SK-MEL-5 (cell line): ENCODE measurements around the gene CARD14. TPM values are rescaled to one million over a fixed set of nuclear protein-coding genes. Genes with fewer than 3 reads are reported as not detected.
"Not testable (repeated sequence)": the region's sequence is repeated elsewhere in the genome, so short reads cannot be mapped to it uniquely, and the experiment has no call there.

ENCODE experiments used
- DNase-seq: peaks from one replicate; pipeline ENCODE4 v3.0.0-alpha.2; 2016; ENCODE audit warnings: low read depth, low spot score
- in situ Hi-C: cut with HindIII; loops from 2 replicates; pipeline ENCODE4 v1.10.0; 2016; ENCODE audit warnings: low sequenced_read_pairs, high pct_unique_total_duplicates, low pct_unique_long_range_greater_than_20kb
- total RNA-seq: library from RNA; depleted of rRNA; stranded (reverse); fragments of >200 nt; shearing (Covaris generic); gene quantifications from 2 replicates; pipeline ENCODE4 v1.2.3, GENCODE V29; 2014

CARD14 gene
- total RNA-seq, 1 experiment from 2014 or later: 19.6 TPM

- in situ Hi-C loops: no loop called here
- no peak for DNase-seq
Measured at GRCh38 chr17:80225230-80225629, 55.4 kb downstream of the CARD14 start.

GRCh38 chr17:80227156-80227555 lies 57.3 kb downstream of the CARD14 start:
- in situ Hi-C loops: no loop called here
- no peak for DNase-seq

GRCh38 chr17:80227666-80228065 lies 57.8 kb downstream of the CARD14 start:
- DNase-seq: no peak
- in situ Hi-C loops: no loop called here

DNA sequence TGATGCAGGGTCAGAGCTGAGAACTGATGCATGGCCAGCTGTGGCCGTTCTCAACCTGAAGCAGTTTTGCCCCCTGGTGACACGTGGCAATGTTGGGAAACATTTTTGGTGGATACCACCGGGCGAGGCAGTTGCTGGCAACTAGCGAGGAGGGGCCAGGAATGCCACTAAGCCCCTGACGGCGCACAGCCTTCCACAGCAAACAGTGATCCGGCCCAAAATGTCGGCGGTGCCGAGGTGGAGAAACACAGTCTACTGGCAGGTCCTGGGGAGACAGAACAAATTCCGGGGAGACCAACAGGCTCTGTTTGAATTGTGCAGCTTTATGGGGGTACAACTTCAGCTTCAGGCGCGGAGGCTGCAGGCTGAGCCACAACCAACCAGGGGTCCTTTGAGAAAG lies 58.6 kb downstream of the CARD14 start:
- in situ Hi-C loops: no loop called here

GRCh38 chr17:80229011-80229410 lies 59.2 kb downstream of the CARD14 start:
- in situ Hi-C loops: no loop called here
- no peak for DNase-seq

More for the DNA sequence above, 58.6 kb downstream of the CARD14 start:
- no peak for DNase-seq

DNA sequence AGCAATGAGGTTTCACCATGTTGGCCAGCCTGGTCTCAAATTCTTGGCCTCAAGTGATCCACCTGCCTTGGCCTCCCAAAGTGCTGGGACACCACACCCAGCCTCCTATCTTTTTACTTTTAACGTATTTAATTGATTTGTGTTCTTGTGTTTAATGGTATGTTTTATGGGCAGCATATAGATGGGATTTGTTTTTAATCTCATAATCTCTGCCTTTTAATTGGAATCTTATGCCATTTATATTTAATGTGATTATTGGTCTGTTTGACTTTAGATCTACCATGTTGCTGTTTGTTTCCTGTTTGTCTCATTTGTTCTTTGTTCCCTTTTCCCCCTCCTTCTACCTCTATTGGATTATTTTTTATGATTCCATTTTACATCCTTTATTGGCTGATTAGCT lies 62.6 kb downstream of the CARD14 start:
- DNase-seq: no peak
- in situ Hi-C loops: no loop called here

DNA sequence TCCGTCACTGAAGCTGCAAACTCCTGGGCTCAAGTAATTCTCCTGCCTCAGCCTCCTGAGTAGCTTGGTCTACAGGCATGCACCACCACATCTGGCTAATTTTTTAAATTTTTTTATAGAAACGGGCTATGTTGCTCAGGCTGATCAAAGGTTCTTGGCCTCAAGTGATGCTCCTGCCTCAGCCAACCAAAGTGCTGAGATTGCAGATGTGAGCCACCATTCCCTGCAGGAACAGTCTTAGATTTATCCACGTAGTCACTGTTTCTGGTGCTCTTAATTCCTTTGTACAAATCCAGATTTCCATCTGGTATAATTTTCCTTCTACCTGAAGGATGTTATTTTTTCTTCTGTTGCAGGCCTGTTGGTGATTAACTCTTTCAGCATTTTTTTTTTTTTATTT lies 63.4 kb downstream of the CARD14 start:
- DNase-seq: no peak
- in situ Hi-C loops: no loop called here

DNA sequence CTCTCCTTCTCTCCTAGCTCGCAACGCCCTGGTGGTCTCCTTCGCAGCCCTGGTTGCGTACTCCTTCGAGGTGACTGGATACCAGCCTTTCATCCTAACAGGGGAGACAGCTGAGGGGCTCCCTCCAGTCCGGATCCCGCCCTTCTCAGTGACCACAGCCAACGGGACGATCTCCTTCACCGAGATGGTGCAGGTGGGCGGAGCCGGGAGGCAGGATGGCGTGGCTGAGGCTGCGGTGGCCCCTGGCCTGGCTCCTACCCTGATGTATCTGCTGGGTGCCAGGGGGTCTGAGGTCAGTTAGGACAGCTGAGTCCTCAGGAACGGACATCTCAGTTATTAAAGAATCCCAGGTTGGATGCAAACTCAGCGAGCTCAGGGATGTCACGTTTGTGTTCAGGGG lies 67.1 kb downstream of the CARD14 start:
- DNase-seq: no peak
- in situ Hi-C loops: no loop called here

GRCh38 chr17:80237386-80237785 lies 67.6 kb downstream of the CARD14 start:
- in situ Hi-C loops: no loop called here
- no peak for DNase-seq

- in situ Hi-C loops: no loop called here
- DNase-seq: no peak
Measured at GRCh38 chr17:80242505-80242904, 72.7 kb downstream of the CARD14 start.

DNA sequence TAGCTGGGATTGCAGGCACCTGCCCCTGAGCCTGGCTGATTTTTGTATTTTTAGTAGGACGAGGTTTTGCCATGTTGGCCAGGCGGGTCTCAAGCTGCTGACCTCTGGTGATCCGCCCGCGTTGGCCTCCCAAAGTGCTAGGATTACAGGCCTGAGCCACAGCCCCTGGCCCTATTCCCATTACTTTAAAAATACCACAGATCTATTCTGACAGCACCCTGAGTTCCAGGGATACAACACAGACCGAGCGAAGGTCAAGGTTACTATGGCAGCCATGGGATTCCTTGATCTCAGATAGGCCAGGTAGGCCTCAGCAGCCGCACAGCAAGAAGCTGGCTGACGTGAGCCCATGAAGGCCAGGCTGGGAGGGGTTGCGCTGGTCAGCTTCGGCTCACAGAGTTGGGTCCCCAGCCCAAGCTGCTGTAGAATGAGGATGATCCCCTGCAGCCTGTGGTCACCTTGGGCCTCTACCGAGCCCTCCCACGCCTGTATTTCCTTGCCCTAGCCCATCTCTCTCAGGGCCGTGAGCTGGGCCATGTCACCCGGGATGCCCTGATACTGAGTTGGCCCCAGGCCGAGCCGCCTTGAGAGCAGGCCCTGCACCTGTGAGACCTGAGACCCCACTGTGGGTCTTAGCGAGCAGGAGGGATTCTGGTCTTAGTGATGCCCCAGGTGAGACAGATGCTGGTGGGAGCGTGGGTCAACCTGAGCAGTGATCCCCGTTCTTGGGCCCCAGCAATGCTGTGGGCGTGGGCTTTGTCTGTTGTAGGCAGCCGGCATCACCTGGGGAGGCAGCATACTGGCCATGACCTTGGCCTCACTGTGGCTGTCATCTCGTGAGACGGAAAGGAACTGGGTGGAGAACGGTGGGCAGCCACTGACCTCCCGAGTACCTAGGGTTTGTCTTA lies 74.0 kb downstream of the CARD14 start:
- in situ Hi-C loops: no loop called here
- DNase-seq: no peak

- in situ Hi-C loops, DNase-seq: not testable (repeated sequence)
Measured at GRCh38 chr17:80244448-80244847, 74.6 kb downstream of the CARD14 start.

DNA sequence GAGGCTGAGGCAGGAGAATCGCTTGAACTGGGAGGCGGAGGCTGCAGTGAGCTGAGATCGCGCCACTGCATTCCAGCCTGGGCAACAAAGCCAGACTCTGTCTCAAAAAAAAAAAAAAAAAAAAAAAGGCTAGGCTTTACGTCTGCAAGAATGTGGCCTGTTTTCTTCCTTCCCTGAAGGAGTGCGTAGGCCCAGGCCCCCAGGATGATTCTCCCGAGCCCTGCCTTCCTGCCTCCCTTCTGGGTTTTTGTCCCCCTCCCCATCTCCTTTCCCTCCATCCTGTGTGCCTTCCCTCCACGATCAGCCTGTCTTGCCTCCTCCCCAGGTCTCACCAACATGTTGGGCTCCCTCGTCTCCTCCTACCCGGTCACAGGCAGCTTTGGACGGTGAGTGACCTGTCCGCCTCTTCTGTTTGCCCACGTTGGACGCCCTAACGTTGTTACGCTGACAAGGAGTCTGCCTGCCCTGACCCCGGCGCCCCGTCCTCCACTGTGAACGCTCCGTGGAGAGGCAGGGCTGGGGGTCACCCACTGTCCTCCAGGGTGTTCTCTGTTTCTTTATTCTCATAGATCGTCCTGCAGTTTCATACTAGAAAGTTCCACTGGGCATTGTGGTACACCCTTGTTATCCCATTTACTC lies 75.2 kb downstream of the CARD14 start:
- in situ Hi-C loops: no loop called here
- DNase-seq: no peak

- in situ Hi-C loops: no loop called here
- no peak for DNase-seq
Measured at GRCh38 chr17:80245566-80246265, 75.9 kb downstream of the CARD14 start.

GRCh38 chr17:80246266-80246681 lies 76.4 kb downstream of the CARD14 start:
- in situ Hi-C loops: no loop called here
- no peak for DNase-seq

- DNase-seq: no peak
- in situ Hi-C loops: no loop called here
Measured at GRCh38 chr17:80246726-80247125, 76.9 kb downstream of the CARD14 start.

DNA sequence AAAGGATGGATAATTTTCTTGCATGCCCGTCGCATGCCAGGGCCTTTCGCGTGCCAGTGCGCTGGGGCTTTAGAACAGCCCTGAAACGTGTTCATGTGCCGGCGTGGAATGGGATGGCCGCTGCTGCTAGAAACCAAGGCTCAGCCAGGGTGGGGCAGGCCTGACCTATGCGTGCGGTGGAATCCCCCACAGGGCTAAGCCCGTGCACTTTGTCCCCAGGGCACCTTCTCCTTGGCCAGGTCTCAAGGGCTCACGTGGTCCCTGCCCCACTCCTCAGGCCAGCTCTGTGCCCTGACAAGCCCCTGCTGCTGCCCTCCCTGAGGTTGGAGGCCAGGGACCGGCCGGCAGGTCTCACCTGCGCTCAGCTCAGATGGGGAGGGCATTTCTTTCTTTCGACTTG lies 77.7 kb downstream of the CARD14 start:
- in situ Hi-C loops: no loop called here
- DNase-seq: no peak
